NCI-H82 (cell line): ENCODE results near the gene ENPP7.

Experiments
- DNase-seq: peaks from one replicate; lab custom pipeline; 2025; lab: John Stamatoyannopoulos, UW

Gene ENPP7

DNA sequence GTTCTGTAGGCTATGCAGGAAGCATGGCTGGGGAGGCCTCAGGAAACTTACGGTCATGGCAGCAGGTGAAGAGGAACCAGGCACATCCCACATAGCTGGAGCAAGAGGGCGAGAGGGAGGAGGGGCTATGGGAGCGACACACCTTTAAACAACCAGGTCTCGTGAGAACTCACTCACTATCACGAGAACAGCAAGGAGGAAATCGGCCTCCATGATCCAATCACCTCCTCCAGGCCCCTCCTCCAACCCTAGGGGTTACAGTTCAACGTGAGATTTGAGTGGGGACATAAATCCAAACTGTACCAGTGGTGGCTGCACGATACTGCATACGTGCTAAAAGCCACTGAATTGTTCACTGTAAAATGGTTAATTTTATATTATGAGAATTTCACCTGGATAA is 26.1 kb upstream of the ENPP7 start:
- DNase-seq: no peak

DNA sequence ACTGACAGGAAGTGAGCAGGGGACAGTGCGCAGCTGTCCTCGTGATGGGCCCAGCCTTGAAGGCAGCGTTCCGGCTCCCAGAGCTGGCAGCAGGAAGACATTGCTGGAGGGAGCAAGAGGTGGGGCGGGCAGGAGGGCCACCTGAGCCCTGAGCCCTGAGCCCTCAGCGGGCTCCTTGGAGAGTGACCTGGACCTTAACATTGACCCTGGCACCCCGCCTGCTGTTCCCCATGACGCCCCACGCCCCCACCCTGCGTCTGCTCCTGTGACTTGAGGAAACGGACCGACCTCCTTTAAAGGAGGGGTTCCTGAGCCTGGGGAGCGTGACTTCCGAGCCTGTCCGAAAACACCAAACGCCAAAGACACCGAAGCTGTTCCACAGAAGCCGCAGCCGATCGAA is 25.1 kb upstream of the ENPP7 start:
- DNase-seq: no peak

DNA sequence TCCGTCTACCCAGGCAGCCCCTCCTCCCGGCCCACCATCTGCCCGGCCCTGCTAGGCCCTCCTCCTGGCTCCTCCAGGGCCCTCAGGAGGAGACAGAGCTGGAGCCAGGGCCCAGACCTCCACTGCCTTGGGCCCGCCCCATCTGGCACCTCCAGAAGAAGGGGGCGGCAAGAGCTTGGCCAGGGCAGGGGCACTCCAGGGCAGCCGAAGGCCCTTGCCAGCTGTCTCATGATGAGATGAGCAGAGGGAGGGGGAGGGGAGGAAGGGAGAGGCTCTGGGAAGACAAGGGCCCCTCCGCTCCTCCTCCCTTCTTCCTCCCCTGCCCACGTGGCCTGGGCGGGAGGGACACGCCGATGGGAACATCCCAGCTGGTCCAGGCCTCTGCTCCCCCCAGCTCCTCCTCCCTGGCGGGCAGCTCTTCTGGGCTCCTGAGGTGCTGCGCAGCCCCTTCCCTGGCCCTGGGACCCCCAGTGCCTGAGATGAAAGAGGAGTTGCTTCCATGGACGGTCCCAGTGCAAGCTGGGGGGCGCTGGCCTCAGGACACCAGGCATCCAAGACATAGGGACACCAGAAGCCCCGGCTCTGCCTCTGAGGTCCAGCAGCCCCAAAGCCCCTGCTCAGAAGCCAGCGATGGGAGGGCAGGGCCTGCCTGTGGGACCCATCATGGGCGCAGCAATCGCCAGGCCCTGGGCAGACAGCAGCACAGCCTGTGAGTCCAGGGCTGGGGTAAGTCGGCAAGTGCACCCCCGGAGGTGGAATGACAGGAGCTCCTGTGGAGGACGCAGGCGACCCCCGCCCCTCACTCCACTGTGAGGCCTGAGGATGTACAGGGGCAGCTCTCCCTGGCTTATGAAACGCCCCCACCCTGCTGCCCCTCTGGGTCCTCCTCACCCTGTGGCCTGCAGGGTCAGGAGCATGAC is 23.6 kb upstream of the ENPP7 start:
- peak; percentile 100 for DNase-seq

DNA sequence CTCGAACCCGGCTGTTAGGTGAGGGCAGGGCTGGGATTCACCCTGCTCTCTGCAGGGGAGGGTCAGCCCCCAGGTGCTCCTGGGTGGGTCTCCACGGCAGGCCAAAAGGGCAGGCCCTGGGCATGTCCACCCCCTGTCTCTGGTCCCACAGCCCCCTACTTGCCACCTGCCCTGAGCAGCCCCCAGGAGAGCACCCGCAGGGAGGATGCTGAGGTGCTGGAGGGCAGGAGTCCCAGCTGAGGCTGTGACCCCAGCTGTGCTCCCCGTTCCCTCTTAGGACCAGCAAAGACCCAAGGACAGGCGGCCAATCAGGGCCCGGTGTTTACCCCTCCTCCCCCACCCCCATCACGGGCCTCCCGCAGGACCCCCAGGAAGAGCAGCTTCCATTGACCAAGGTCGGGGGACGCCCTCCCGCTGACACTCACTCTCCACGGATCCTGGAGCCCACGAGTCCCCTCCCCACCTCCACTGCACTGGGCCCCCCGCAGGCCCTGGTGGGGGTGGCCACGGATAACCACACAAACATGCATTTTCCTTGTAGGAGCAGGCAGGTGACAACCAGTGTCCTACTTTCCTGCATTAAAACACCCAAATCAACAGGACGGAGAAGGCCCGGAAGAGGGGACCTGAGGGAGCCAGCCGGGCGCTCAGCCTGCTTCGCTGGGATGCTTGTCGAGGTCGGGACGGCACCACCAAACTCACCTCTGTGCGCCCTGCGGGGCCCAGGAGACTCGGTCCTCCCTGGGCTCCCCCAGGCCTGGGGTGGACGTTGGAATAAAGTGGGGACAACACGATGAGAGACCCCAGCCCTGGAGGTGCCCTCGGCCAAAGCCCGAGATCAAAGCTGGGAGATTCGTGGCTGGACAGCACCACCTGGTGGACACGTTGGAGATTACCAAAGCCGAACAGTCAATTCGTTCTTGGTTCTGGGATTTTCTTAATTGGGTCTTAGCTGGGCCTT is 22.5 kb upstream of the ENPP7 start:
- peak; percentile 83 for DNase-seq

DNA sequence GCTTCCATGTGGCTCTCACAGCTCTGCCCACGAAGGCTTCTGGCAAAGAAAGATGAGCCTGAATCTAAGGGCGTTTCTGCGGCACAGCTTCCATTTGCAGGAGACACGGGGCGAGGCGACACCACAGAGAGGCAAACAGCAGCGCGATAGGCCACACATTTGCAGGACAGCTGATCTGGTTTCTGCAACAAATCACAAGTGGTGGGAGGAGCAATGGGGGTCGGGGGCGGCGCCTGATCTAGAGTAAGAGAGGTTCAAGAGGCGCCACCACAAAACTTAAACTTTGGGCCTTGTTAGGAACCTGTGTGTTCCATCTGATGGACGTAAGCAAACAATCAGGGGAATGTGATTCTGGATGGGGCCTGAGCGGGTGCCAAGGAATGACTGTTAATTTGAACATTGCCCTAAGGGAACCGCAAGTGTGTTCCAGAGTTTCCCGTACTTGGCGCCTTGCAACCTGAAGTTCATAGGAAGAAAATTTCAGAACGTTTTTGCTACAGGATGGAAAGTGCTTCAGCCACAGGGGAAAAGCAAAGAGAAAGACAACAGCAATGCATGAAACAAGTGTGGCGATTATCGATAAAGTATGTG is 18.9 kb upstream of the ENPP7 start:
- no peak for DNase-seq

DNA sequence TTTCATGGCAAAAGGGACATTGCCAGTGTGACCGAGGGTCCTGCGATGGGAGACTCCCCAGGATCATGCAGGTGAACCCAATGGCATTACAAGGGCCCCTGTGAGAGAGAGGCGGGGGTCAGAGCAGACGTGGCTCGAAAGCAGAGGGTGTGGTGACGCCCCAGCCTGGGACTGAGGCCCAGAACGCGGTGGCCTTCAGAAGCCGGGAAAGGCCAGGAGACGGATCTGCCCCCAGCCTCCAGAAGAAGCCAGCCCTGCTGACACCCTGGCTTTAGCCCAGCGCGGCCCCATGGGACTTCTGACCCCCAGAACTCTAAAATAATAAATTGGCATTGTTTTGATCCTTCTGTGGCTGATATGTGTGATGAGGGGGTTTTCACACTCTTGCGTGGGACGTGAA is 17.4 kb upstream of the ENPP7 start:
- no peak for DNase-seq

DNA sequence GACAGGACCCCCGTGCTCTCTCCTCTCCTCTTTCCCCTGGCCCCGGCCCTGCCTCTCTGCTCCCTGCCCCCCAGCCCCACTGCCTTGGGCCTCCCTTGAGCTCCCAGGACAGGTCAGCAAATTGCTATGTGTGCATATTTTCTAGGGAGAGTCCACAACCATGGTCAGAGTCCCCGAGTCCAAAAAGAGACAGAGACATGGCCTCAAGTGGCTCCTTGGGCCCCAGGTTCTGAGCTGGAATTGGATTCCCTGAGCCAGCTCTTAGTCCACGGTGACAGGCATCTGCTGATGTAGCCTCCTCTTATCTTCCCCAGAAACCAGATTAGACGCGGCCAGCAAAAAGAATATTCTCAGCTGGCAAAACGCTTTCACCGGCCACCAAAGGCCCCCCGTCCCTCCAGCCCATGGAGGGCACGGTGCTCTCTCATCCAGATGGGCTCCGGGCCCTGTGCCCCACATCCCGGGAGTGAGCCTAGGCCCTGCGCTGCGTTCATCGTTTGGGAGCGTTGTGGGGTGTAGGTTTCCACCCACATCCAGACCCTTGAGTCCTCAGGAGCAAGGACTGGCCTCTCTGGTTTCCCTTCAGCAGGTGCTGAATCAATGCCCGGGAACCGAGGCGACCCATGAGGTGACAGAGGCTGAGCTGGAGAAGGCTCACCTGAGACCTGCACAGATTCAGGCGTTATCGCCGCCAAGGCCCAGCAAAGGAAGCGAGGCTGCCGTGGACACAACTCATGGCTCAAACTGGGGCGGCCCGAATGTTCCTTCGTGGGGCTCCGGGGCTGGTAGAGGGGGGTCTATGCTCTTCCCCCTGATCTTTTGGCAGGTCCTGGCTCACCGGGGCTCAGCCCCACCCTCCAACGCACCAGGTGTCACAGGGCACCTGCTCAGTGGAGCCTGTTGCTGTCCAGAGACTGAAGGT is 16.3 kb upstream of the ENPP7 start:
- DNase-seq: peak; percentile 23

DNA sequence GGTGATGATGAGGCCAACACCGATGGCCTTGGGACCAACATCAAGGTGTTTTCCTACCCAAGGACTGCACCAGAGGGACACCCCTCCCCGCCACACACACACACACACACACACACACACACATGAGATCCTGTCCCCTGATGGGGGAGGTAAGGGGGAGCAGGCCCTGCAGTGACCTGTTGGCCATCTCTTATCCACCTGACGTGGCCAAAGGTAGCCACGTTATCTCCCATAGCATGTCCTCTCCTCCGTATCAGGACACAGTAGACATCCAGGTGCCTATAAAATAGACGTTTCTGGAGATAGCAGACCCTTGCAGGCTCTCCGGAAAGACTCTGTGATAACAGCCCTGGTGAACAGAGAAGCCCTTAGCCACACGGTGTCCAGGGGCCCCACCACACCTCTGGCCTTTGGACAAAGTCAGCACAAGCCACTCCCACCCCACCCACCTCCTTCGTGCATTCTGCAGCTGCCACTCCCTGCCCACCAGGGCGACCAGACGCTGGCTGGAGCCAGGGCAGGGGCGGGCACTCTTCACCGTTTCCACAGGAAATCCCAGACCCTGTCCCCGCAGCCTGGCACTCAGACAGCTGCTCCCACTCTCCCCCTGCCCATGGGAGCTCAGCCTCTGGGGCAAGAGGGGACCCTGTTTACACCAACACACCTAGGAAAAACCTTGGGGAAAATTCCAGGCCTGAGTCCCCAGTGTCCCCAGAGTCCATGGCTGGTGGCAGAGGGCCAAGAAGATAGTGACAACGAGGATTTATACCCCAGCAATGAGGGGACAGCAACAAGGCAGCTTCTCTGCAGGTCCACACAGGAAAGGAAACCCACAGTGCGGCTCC is 15.4 kb upstream of the ENPP7 start:
- no peak for DNase-seq

DNA sequence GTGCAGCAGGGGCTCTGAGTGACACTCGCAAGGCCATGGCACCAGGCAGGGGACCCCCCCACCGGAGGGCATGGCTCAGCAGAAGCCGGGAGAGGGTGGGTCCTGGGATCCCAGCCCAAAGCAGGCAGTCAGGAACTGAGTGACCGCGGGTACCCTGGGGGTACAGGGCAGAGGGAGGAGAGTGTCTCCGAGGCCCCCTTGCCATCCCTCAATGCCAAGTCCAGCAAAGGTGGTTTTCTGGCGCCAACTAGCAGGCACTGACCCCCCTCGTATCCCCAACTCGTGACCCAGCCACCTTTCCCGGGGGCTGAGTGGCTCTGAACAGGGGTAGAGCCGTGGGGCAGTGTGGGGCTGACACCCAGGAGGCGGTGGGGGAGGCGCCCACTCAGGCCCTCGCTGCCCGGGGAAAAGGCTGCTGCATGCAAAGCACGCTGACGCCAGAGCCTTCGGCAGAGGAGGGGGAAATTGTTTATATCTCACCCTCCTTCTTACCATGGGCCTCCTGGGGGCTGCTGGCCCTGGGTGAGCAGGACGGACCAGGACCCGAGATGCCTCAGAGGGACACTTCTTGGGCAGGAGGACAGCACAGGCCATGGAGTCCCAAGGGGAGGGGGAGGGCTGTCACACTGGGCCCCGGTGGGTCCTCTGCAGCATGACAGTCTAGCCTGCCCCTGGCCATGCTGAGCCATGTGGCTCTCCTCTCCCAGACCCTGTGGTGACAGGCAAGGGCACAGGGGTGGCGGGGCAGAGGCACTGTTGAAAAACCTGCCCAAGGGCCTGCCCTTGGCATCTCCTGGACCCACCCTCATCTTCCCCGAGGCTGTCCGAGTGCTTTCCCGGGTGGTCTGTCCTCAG is 14.6 kb upstream of the ENPP7 start:
- no peak for DNase-seq

DNA sequence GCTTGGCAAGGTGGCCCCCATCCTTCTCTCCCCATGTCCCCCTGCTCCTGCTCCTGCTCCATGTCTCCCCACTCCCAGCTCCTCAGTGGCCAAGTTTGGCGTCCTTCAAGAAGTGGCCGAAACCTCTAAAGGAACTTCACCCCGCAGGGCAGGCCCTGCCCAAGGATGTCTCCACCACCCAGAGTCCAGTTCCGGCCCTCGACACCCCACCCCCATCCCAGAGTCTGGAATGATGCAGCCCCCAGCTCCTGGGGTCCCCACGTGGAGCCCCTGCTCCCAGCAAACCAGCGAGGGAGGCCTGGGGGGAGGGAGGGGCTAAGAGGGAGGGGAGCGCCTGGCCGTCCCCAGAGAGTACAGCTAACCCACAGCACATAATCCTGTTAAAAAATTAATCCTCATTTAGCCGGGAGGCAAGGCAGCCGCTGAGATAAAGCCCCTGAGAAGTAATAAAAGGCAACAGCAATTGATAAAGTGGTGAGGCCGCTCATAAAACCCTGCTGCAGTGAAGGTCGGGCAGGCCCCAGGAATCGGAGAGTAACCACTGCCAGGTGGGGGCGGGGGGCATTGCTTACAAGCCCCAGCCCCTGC is 9.9 kb upstream of the ENPP7 start:
- DNase-seq: peak; percentile 98

DNA sequence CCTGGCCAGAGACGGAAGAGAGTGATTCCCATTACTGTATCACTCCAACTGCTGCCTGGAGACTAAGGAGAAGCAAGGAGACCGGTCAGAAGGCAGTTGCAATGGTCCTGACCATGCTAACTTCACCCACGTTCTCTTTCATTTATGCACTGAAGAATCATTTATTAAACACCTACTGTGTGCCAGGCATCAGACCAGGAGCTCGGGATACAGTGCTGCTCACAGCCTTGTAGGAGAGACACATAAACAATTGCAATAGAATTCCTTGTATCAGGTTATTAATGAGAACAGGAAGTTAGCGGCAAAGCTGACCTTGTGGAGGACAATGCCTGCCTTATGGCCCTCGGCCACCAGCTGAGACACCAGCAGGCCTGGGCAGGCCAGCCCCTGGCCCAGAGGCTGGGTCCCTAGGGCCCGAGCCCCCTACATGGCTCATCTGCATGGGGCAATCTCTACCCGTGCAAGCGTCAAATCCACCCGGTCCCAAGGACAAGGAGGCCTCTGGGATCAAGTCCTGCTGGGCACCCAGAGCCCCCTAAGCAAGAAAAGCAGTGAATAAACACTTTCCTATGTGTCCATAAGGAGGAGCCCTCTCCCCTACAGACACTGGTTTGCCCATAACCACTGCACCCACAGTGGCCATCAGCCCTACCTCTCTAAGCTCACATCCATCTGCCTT is 8.6 kb upstream of the ENPP7 start:
- DNase-seq: peak; percentile 84

DNA sequence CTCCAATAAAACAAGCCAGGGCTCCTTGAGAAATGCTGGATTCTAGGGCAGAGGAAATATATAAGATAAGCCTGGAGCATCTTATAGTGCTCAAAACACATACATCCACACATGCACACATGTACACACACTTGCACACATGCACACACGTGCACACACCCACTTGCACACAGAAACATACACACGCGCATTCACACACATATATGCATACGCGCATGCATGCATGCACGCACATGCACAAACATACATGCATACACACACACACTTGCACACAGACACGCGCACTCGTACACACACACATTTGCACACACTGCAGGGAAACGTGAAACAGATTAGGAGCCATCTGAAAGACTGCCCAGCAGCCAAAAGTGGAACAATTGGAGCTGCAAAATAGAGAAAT is 8.0 kb upstream of the ENPP7 start:
- no peak for DNase-seq

DNA sequence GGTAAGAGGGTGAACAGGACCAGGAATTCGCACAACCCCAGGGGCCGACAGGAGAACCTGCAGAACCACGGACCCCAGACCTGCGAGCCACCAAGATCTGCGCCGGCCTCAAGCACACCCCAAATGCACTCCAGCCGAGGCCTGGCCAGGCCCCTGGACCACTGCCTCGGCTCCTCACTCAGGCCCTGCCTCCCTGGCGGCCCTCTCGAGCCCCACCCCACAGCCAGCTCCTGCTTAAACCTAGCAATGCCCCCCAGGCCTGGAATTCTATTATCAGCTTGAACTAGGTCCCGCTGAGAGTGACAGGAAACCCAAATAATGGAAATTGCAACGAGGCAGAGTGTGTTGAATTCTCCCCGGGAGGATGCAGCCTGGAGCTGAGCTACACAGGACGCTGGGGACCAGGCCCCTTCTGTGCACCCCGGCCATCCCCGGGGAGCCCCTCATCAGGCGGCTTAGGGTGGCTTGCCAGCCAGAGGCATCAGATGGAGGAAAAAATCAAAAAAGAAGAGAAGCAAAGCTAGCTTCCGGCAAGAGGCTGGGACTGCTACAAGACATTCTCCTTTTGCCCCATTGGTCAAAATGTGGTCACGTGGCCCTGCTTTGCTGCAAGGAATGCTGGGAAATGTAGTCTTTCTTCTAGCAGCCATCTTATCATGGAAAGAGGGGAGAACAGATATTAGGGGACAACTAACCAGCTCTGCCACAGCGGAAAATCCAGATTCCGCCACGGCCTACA is 2.4 kb upstream of the ENPP7 start:
- DNase-seq: peak; percentile 95

DNA sequence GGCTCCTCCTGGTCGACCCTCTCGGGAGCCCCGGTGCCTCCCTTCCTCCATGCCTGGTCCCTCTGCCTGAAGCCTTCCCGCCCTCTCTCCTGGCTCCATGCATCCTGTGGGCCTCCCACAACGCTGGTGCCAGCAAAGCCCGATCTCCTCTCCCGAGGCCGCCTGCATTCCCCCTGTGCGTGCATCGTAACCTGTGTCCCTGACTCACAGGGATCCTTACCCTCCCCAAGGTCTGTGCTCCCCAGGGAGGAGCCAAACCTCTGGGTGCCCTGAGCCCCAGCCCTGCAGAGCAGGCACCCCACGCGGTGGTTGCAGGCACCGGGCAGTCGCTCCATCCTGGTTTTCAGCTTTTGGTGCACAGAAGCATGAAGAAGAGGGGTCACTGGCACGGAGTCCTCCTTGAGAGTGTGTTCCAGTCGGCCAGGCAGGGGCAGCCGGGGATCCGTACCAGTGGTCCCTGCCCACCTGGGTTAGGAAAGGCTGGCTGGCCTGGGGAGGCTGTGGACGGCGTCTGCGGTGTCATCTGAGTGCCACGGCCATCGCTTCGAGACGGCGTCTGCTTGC is 1.8 kb upstream of the ENPP7 start:
- no peak for DNase-seq

DNA sequence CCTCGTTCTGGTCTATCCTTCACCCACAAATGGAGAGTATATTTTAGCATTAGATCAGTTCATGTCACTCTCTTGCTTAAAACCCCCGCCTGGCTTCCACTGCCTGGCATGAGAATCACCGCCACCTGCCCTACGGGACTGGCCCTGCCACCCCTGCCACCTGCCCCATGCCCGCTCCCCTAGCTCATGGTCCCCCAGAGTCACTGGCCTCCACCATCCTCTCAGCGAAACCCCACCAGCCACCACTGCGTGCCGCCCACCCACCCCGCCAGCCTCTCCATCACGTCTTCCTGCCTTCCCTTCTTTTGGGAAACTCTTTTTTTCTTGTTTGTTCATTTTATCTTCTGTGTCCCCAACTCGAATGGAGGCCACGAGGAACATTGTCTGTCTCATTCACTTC is 982 bp upstream of the ENPP7 start:
- no peak for DNase-seq

DNA sequence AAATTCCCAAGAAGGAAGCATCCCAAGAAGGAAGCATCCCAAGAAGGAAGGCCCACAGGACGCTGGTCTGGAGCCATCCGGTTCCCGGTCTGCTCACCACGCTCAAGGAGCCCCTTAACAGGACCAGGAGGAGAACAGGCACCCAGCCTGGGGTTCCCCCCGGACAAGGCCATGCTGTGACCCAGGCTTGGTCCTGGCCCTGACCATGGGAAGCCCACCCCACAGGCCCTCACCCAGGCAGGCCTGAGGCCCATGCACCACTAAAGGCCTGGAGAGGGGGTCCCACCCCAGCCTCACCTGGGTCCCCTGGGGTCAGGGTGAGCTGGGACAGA is 340 bp upstream of the ENPP7 start:
- no peak for DNase-seq

DNA sequence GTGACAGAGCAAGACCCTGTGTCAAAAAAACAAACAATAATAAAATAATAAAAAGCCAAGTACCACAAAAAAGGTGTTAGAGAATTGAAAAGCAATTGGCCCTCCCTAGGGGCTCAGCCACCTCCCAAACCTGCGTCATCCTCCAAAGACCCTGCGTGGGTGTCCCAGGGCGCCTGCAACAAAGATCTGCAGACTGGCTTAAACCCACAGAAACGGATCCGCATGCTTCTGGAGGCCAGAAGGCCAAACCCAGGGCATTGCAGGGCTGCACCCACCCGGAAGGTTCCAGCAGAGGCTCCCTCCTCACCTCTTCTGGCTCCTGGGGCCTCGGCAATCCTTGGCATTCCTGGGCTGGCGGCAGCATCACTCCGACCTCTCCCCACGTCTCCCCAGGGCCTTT is 1.5 kb downstream of the ENPP7 start:
- DNase-seq: no peak
